AG04449 (cell line): ENCODE data around the gene TMEM196.

Source experiments
- CTCF ChIA-PET: fragments of 350-600 bp; formaldehyde crosslinking; extraction: SDS; loops from one replicate; lab custom pipeline; 2021; ENCODE audit warnings: antibody characterized with exemption; lab: Yijun Ruan, JAX
- POLR2A ChIA-PET: fragments of 400-600, 350-600 bp; formaldehyde crosslinking; extraction: SDS; loops from one replicate; lab custom pipeline; 2020; ENCODE audit warnings: antibody characterized with exemption, inconsistent platforms; lab: Yijun Ruan, JAX
- DNase-seq: peaks from one replicate; pipeline ENCODE4 v3.0.0-alpha.2; 2010; ENCODE audit warnings: low read depth, low spot score
- H3K4me3 ChIP-seq: 2 replicates; pipeline ENCODE4 v1.5.1; 2011; ENCODE audit warnings: low read depth, mild to moderate bottlenecking, control low read depth, low read length
- CTCF ChIP-seq: IDR thresholded peaks from one replicate; pipeline ENCODE4 v1.5.1; 2011; ENCODE audit warnings: mild to moderate bottlenecking, moderate library complexity, low read length, control low read depth, inconsistent platforms; ENCODE audit not compliant: insufficient read depth; ENCODE audit errors: missing control alignments

Gene TMEM196

DNA sequence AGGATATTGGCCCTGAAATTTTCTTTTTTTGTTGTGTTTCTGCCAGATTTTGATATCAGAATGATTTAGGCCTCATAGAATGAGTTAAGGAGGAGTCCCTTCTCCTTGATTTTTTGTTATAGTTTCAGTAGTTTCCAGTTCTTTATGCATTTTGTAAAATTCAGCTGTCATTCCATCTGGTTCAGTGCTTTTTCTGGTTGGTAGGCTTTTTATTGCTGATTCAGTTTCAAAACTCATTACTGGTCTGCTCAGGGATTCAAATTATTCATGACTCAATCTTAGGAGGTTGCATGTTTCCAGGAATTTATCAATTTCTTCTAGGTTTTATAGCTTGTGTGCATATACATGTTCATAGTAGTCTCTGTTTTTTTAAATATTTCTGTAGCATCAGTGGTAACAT lies 10.1 kb upstream of the TMEM196 start:
- no peak for DNase-seq
- POLR2A ChIA-PET, result no interaction called here
- no peak for TF ChIP-seq CTCF
- CTCF ChIA-PET, result no interaction called here
- no peak overlapping the region for H3K4me3 ChIP-seq

- H3K4me3 ChIP-seq, result no peak overlapping the region
- no peak for TF ChIP-seq CTCF
- ChIA-PET CTCF (no interaction called here), POLR2A (no interaction called here)
- no peak for DNase-seq
These were observed 3.6 kb upstream of the TMEM196 start for GRCh38 chr7:19776981-19777380.

DNA sequence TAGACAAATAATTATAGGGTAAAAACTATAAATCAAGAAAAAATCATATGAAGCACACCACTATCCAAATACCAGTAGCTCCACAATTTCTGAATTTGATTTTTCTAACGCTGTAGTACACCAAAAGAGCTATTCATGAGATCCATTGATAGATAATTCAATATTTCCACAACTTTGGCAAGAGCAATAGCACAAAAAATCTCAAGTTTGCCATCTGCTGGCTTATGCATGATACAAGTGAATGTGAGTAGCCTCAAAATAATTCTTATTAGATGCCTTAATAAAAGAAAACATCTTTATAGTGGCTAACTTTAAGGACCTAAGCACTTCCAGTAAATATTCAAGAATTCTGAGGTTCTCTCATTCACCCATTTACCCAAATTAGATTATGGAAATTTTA lies 2.2 kb upstream of the TMEM196 start:
- no peak overlapping the region for H3K4me3 ChIP-seq
- CTCF ChIA-PET, result interaction anchor here (1.6 kb wide), 1 partner anchor 21 kb away, joined by 6 read pairs; no protein-coding TSS in a partner anchor
- no peak for TF ChIP-seq CTCF
- DNase-seq, result no peak
- POLR2A ChIA-PET, result no interaction called here

- ChIA-PET POLR2A (no interaction called here), CTCF (interaction anchor here (1.2 kb wide), 1 partner anchor 18 kb away, joined by 4 read pairs; no protein-coding TSS in a partner anchor)
- DNase-seq, result no peak
- no peak overlapping the region for H3K4me3 ChIP-seq
- no peak for TF ChIP-seq CTCF
These were observed 1.1 kb downstream of the TMEM196 start for GRCh38 chr7:19772306-19772705.

- ChIA-PET CTCF (interaction anchor here (0.8 to 1.0 kb wide), 2 partner anchors 15 to 836 kb away, joined by 3 read pairs; no protein-coding TSS in a partner anchor), POLR2A (no interaction called here)
- no peak overlapping the region for H3K4me3 ChIP-seq
- no peak for TF ChIP-seq CTCF
- DNase-seq, result no peak
These were observed 10.8 kb downstream of the TMEM196 start for GRCh38 chr7:19762631-19763030.

- ChIA-PET CTCF (interaction anchor here (0.7 to 6.6 kb wide), 19 partner anchors 10 to 1163 kb away, joined by 3 to 51 read pairs (median 4); no protein-coding TSS in a partner anchor), POLR2A (no interaction called here)
- no peak overlapping the region for H3K4me3 ChIP-seq
- DNase-seq, result no peak
- TF ChIP-seq CTCF, result peak; percentile 41
These were observed 18.8 kb downstream of the TMEM196 start for GRCh38 chr7:19754521-19755116.
